GM23338 (cell line): ENCODE data around the gene DHRSX. TPM values are rescaled to one million over a fixed set of nuclear protein-coding genes. Genes with fewer than 3 reads are reported as not detected.

Experiments
- ATAC-seq: fragments of 200-7000 bp; cut with Tn5 transposase; 3 replicates; pipeline ENCODE4 v1.9.1; 2020
- DNase-seq: peaks from one replicate; pipeline ENCODE4 v3.0.0-alpha.2; 2015; ENCODE audit warnings: low spot score
- H2AFZ ChIP-seq: fragments of 200-600 bp; sonication (generic); 2 replicates; pipeline ENCODE4 v1.8.0; 2016; ENCODE audit warnings: antibody characterized with exemption, mild to moderate bottlenecking, moderate library complexity
- H3F3A ChIP-seq: fragments of 200-600 bp; sonication (generic); replicated peaks from 2 replicates; pipeline ENCODE4 v1.8.0; 2017; ENCODE audit warnings: antibody characterized with exemption, mixed run types, low read depth
- H3K27ac ChIP-seq: fragments of 200-600 bp; sonication (generic); 2 replicates; pipeline ENCODE4 v1.6.1; 2016; ENCODE audit warnings: low read depth
- H3K27me3 ChIP-seq: fragments of 200-600 bp; sonication (generic); 2 replicates; pipeline ENCODE4 v1.8.0; 2016; ENCODE audit warnings: mild to moderate bottlenecking, mixed run types, moderate library complexity; ENCODE audit not compliant: insufficient read depth
- H3K36me3 ChIP-seq: fragments of 200-600 bp; sonication (generic); 2 replicates; pipeline ENCODE4 v1.8.0; 2016; ENCODE audit warnings: mild to moderate bottlenecking; ENCODE audit not compliant: insufficient read depth
- H3K4me1 ChIP-seq: fragments of 200-600 bp; sonication (generic); 2 replicates; pipeline ENCODE4 v1.8.0; 2016; ENCODE audit warnings: mild to moderate bottlenecking, moderate library complexity; ENCODE audit not compliant: insufficient read depth
- H3K4me2 ChIP-seq: fragments of 200-600 bp; sonication (generic); 2 replicates; pipeline ENCODE4 v1.7.1; 2017; ENCODE audit warnings: mixed run types
- H3K4me3 ChIP-seq: fragments of 200-600 bp; sonication (generic); 2 replicates; pipeline ENCODE4 v1.6.1; 2016; ENCODE audit warnings: mixed run types
- H3K79me2 ChIP-seq: fragments of 200-600 bp; sonication (generic); replicated peaks from 2 replicates; pipeline ENCODE4 v1.8.0; 2017; ENCODE audit warnings: mild to moderate bottlenecking; ENCODE audit not compliant: insufficient read depth
- H3K9me2 ChIP-seq: fragments of 200-600 bp; sonication (generic); 2 replicates; pipeline ENCODE4 v1.8.0; 2017; ENCODE audit not compliant: insufficient read depth
- H4K20me1 ChIP-seq: fragments of 200-600 bp; sonication (generic); replicated peaks from 2 replicates; pipeline ENCODE4 v1.8.0; 2017; ENCODE audit warnings: mild to moderate bottlenecking; ENCODE audit not compliant: insufficient read depth
- H3K27ac Mint-ChIP-seq: 2 replicates; pipeline ENCODE4 v1.8.0; 2020; ENCODE audit warnings: inconsistent platforms, mild to moderate bottlenecking, moderate library complexity, mixed read lengths
- H3K27me3 Mint-ChIP-seq: 3 replicates; pipeline ENCODE4 v1.8.0; 2022; ENCODE audit warnings: low read depth, mild to moderate bottlenecking, moderate library complexity, mixed read lengths, inconsistent platforms; ENCODE audit not compliant: insufficient read depth, poor library complexity
- H3K36me3 Mint-ChIP-seq: 3 replicates; pipeline ENCODE4 v1.8.0; 2021; ENCODE audit warnings: low read depth, mild to moderate bottlenecking, inconsistent platforms, moderate library complexity, mixed read lengths
- H3K4me1 Mint-ChIP-seq: 3 replicates; pipeline ENCODE4 v1.8.0; 2020; ENCODE audit warnings: mild to moderate bottlenecking, inconsistent platforms, mixed read lengths
- H3K4me3 Mint-ChIP-seq: 3 replicates; pipeline ENCODE4 v1.8.0; 2021; ENCODE audit warnings: moderate library complexity, mild to moderate bottlenecking, inconsistent platforms, mixed read lengths
- H3K9me3 Mint-ChIP-seq: 3 replicates; pipeline ENCODE4 v1.8.0; 2020; ENCODE audit warnings: moderate library complexity, mild to moderate bottlenecking, inconsistent platforms, mixed read lengths
- CREB1 ChIP-seq: fragments of 250-450 bp; sonication (Bioruptor Pico); IDR thresholded peaks from 2 replicates; pipeline ENCODE4 v1.5.0; 2020; ENCODE audit warnings: low read depth, mild to moderate bottlenecking, moderate library complexity
- CTCF ChIP-seq, 2 experiments: fragments of 200-600 bp in 1 of 2; sonication (generic) in 1 of 2; conservative IDR thresholded peaks; 2 replicates each; pipeline versions ENCODE4 v1.5.1 to v1.6.1; 2016 to 2017; ENCODE audit warnings: antibody characterized with exemption in 2 of 2, low read depth in 2 of 2, mild to moderate bottlenecking in 2 of 2, moderate library complexity in 1 of 2
- EZH2 ChIP-seq: fragments of 200-600 bp; sonication (generic); IDR thresholded peaks from one replicate; pipeline ENCODE4 v1.8.0; 2017; ENCODE audit warnings: antibody characterized with exemption, mild to moderate bottlenecking, low read depth; ENCODE audit not compliant: unreplicated experiment
- EZH2phosphoT487 ChIP-seq: fragments of 200-600 bp; sonication (generic); IDR thresholded peaks from one replicate; pipeline ENCODE4 v1.8.1; 2018; ENCODE audit warnings: antibody characterized with exemption; ENCODE audit not compliant: unreplicated experiment
- JUNB ChIP-seq: IDR thresholded peaks from one replicate; pipeline ENCODE4 v1.6.1; 2016; ENCODE audit warnings: antibody characterized with exemption; ENCODE audit not compliant: unreplicated experiment
- NANOG ChIP-seq: IDR thresholded peaks from 2 replicates; pipeline ENCODE4 v1.6.1; 2016; ENCODE audit warnings: antibody characterized with exemption, borderline replicate concordance
- POLR2AphosphoS5 ChIP-seq: IDR thresholded peaks from 2 replicates; pipeline ENCODE4 v1.6.1; 2016; ENCODE audit warnings: antibody characterized with exemption, low read depth
- REST ChIP-seq: IDR thresholded peaks from one replicate; pipeline ENCODE4 v1.6.1; 2018; ENCODE audit warnings: antibody characterized with exemption; ENCODE audit not compliant: unreplicated experiment
- STAT1 ChIP-seq: IDR thresholded peaks from one replicate; pipeline ENCODE4 v1.6.1; 2016; ENCODE audit warnings: antibody characterized with exemption; ENCODE audit not compliant: unreplicated experiment
- ZNF114 ChIP-seq: fragments of 250-450 bp; sonication (Bioruptor Pico); IDR thresholded peaks from 2 replicates; pipeline ENCODE4 v1.5.0; 2020; ENCODE audit warnings: mild to moderate bottlenecking, moderate library complexity
- ZNF331 ChIP-seq: fragments of 250-450 bp; sonication (Bioruptor Pico); IDR thresholded peaks from 2 replicates; pipeline ENCODE4 v1.5.0; 2020; ENCODE audit warnings: low read depth, mild to moderate bottlenecking, moderate library complexity
- polyA plus RNA-seq: library from polyadenylated mRNA; unstranded; fragments of >200 nt; fragmentation: Nextera tagmentation; extraction: Ambion mirVana; gene quantifications from 2 replicates; pipeline ENCODE4 v1.2.1, GENCODE V29; 2016
- total RNA-seq: library from RNA; depleted of rRNA; stranded (reverse); fragments of >200 nt; shearing (Covaris generic); gene quantifications from 2 replicates; pipeline ENCODE4 v1.2.3, GENCODE V29; 2014
- TF ChIP-seq, protein P1 (sequence below): fragments of 250-450 bp; sonication (Bioruptor Pico); IDR thresholded peaks from 2 replicates; pipeline ENCODE4 v1.5.0; 2020; ENCODE audit warnings: mild to moderate bottlenecking, moderate library complexity
- TF ChIP-seq, protein P2 (sequence below): IDR thresholded peaks from 2 replicates; pipeline ENCODE4 v1.6.1; 2016; ENCODE audit warnings: antibody characterized with exemption

DHRSX gene
- total and polyA plus RNA-seq, 2 experiments from 2014 or later, result 33.9 to 43.0 TPM

- TF ChIP-seq NANOG (no peak), JUNB (no peak), CTCF (conservative IDR thresholded peaks at IDR 0.05; ENCODE audit: low read depth in 2 of 2) (no peak), CREB1 (CRISPR knock-in tag) (no peak), POLR2AphosphoS5 (no peak), EZH2phosphoT487 (no peak), EZH2 (no peak), ZNF331 (CRISPR knock-in tag) (no peak), STAT1 (no peak), ZNF114 (CRISPR knock-in tag) (no peak), REST (no peak)
- TF ChIP-seq, protein P1, sequence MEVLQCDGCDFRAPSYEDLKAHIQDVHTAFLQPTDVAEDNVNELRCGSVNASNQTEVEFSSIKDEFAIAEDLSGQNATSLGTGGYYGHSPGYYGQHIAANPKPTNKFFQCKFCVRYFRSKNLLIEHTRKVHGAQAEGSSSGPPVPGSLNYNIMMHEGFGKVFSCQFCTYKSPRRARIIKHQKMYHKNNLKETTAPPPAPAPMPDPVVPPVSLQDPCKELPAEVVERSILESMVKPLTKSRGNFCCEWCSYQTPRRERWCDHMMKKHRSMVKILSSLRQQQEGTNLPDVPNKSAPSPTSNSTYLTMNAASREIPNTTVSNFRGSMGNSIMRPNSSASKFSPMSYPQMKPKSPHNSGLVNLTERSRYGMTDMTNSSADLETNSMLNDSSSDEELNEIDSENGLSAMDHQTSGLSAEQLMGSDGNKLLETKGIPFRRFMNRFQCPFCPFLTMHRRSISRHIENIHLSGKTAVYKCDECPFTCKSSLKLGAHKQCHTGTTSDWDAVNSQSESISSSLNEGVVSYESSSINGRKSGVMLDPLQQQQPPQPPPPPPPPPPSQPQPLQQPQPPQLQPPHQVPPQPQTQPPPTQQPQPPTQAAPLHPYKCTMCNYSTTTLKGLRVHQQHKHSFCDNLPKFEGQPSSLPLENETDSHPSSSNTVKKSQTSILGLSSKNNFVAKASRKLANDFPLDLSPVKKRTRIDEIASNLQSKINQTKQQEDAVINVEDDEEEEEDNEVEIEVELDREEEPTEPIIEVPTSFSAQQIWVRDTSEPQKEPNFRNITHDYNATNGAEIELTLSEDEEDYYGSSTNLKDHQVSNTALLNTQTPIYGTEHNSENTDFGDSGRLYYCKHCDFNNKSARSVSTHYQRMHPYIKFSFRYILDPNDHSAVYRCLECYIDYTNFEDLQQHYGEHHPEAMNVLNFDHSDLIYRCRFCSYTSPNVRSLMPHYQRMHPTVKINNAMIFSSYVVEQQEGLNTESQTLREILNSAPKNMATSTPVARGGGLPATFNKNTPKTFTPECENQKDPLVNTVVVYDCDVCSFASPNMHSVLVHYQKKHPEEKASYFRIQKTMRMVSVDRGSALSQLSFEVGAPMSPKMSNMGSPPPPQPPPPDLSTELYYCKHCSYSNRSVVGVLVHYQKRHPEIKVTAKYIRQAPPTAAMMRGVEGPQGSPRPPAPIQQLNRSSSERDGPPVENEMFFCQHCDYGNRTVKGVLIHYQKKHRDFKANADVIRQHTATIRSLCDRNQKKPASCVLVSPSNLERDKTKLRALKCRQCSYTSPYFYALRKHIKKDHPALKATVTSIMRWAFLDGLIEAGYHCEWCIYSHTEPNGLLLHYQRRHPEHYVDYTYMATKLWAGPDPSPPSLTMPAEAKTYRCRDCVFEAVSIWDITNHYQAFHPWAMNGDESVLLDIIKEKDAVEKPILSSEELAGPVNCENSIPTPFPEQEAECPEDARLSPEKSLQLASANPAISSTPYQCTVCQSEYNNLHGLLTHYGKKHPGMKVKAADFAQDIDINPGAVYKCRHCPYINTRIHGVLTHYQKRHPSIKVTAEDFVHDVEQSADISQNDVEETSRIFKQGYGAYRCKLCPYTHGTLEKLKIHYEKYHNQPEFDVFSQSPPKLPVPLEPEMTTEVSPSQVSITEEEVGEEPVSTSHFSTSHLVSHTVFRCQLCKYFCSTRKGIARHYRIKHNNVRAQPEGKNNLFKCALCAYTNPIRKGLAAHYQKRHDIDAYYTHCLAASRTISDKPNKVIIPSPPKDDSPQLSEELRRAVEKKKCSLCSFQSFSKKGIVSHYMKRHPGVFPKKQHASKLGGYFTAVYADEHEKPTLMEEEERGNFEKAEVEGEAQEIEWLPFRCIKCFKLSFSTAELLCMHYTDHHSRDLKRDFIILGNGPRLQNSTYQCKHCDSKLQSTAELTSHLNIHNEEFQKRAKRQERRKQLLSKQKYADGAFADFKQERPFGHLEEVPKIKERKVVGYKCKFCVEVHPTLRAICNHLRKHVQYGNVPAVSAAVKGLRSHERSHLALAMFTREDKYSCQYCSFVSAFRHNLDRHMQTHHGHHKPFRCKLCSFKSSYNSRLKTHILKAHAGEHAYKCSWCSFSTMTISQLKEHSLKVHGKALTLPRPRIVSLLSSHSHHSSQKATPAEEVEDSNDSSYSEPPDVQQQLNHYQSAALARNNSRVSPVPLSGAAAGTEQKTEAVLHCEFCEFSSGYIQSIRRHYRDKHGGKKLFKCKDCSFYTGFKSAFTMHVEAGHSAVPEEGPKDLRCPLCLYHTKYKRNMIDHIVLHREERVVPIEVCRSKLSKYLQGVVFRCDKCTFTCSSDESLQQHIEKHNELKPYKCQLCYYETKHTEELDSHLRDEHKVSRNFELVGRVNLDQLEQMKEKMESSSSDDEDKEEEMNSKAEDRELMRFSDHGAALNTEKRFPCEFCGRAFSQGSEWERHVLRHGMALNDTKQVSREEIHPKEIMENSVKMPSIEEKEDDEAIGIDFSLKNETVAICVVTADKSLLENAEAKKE, result no peak
- TF ChIP-seq, protein P2, sequence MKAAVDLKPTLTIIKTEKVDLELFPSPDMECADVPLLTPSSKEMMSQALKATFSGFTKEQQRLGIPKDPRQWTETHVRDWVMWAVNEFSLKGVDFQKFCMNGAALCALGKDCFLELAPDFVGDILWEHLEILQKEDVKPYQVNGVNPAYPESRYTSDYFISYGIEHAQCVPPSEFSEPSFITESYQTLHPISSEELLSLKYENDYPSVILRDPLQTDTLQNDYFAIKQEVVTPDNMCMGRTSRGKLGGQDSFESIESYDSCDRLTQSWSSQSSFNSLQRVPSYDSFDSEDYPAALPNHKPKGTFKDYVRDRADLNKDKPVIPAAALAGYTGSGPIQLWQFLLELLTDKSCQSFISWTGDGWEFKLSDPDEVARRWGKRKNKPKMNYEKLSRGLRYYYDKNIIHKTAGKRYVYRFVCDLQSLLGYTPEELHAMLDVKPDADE, result no peak
- peaks cover 22% of the 10 kb centered on the region for H3F3A ChIP-seq
- H3K4me1 ChIP-seq, result no peaks in the 10 kb centered on the region
- no peak overlapping the region for H2AFZ ChIP-seq
- no peaks in the 10 kb centered on the region for H3K27me3 ChIP-seq
- H4K20me1 ChIP-seq, result no peaks in the 10 kb centered on the region
- ATAC-seq (no peak), DNase-seq (no peak)
- Mint-ChIP-seq H3K27ac (no peak overlapping the region), H3K9me3 (peaks cover 93% of the 10 kb centered on the region), H3K4me3 (no peak overlapping the region), H3K4me1 (peaks cover 5% of the 10 kb centered on the region; the same call in 1 of the 3 replicates), H3K36me3 (peaks cover 92% of the 10 kb centered on the region), H3K27me3 (peaks cover 13% of the 10 kb centered on the region)
- H3K36me3 ChIP-seq, result peaks cover 16% of the 10 kb centered on the region; the same call in 1 of the 2 replicates
- H3K4me3 ChIP-seq, result no peak overlapping the region
- H3K27ac ChIP-seq, result no peak overlapping the region
- H3K9me2 ChIP-seq, result peaks cover 7% of the 10 kb centered on the region; the same call in 1 of the 2 replicates
- no peaks in the 10 kb centered on the region for H3K79me2 ChIP-seq
- H3K4me2 ChIP-seq, result no peak overlapping the region
These were observed 276.1 kb downstream of the DHRSX start for GRCh38 chrX:2224597-2225235.
